Dedifferentiated amniotic fluid mesenchymal stem cell (primary cell): ENCODE data around the gene TOR2A.
A peak's percentile ranks its signal among the peaks of the same experiment; 100 is the strongest.
"Not testable (repeated sequence)": the region's sequence is repeated elsewhere in the genome, so short reads cannot be mapped to it uniquely, and the experiment has no call there.

Experiments used
- DNase-seq: peaks from one replicate; pipeline ENCODE4 v3.0.0-alpha.2; 2016; ENCODE audit errors: extremely low spot score

The TOR2A gene

GRCh38 chr9:127734747-127735529, at the start of gene TOR2A:
Gene TOR2A (minus strand): TSS chr9:127735294. CDS start chr9:127735270, 24 bp downstream.
- DNase-seq, result peak; percentile 96

GRCh38 chr9:127783111-127784008, 48.3 kb upstream of the TOR2A start:
- DNase-seq, result no peak

- no peak for DNase-seq
These were observed 46.7 kb upstream of the TOR2A start for GRCh38 chr9:127781806-127782205.

- not testable (repeated sequence) for DNase-seq
These were observed 45.8 kb upstream of the TOR2A start for GRCh38 chr9:127780909-127781308.

GRCh38 chr9:127780126-127780885, 45.2 kb upstream of the TOR2A start:
- no peak for DNase-seq

GRCh38 chr9:127779136-127779981, 44.3 kb upstream of the TOR2A start:
- DNase-seq, result no peak

- no peak for DNase-seq
These were observed 43.4 kb upstream of the TOR2A start, which contains the start of gene SH2D3C for GRCh38 chr9:127778280-127779135. Gene SH2D3C (minus strand): TSS chr9:127778666. CDS start chr9:127778627, 39 bp downstream.

- DNase-seq, result no peak
These were observed 42.4 kb upstream of the TOR2A start for GRCh38 chr9:127777368-127777980.

GRCh38 chr9:127776924-127777289, 41.8 kb upstream of the TOR2A start:
- DNase-seq, result no peak

GRCh38 chr9:127776195-127776923, 41.3 kb upstream of the TOR2A start:
- DNase-seq, result no peak

GRCh38 chr9:127773981-127774380, 38.9 kb upstream of the TOR2A start:
- no peak for DNase-seq

- DNase-seq, result no peak
These were observed 38.2 kb upstream of the TOR2A start for GRCh38 chr9:127773272-127773671.

GRCh38 chr9:127772603-127773002, 37.5 kb upstream of the TOR2A start:
- DNase-seq, result no peak

- DNase-seq, result no peak
These were observed 36.6 kb upstream of the TOR2A start for GRCh38 chr9:127771570-127772189.

- DNase-seq, result peak; percentile 88
These were observed 35.9 kb upstream of the TOR2A start for GRCh38 chr9:127770905-127771569.

- DNase-seq, result no peak
These were observed 35.5 kb upstream of the TOR2A start for GRCh38 chr9:127770583-127770904.

GRCh38 chr9:127769929-127770582, 35.0 kb upstream of the TOR2A start:
- DNase-seq, result no peak

GRCh38 chr9:127769101-127769500, 34.0 kb upstream of the TOR2A start:
- DNase-seq, result no peak
